GM12872 (cell line): ENCODE data around the gene RFTN2.

Experiments
- TF ChIP-seq, protein P1 (sequence below): IDR thresholded peaks from 3 replicates; pipeline ENCODE4 v1.5.1; 2011; ENCODE audit warnings: low read depth, mild to moderate bottlenecking, low read length, moderate library complexity; ENCODE audit not compliant: insufficient read depth

RFTN2 gene

DNA sequence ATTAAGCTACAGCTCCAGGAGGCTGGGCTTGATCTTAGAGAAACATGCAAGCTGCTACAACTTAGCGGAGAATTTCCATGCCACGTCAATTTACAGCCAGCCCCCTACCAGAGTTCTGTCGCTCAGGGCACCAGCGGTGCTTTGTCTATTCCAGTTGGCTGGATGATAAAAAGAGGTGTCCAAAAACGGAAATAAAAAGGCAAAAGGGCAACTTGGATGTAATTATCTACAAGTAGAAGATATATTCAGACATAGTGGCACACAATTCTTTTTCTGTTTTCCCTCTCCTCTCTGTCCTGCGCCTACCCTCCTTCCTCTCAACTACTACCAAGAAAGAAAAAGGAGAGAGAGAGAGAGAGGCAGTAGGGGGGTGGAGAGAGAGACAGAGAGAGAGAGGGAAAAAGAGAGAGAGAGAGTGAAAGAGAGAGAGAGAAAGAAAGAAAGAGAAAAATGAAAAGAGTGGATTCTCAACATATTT lies 363 bp upstream of the RFTN2 start:
- TF ChIP-seq, protein P1, sequence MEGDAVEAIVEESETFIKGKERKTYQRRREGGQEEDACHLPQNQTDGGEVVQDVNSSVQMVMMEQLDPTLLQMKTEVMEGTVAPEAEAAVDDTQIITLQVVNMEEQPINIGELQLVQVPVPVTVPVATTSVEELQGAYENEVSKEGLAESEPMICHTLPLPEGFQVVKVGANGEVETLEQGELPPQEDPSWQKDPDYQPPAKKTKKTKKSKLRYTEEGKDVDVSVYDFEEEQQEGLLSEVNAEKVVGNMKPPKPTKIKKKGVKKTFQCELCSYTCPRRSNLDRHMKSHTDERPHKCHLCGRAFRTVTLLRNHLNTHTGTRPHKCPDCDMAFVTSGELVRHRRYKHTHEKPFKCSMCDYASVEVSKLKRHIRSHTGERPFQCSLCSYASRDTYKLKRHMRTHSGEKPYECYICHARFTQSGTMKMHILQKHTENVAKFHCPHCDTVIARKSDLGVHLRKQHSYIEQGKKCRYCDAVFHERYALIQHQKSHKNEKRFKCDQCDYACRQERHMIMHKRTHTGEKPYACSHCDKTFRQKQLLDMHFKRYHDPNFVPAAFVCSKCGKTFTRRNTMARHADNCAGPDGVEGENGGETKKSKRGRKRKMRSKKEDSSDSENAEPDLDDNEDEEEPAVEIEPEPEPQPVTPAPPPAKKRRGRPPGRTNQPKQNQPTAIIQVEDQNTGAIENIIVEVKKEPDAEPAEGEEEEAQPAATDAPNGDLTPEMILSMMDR: no peak

DNA sequence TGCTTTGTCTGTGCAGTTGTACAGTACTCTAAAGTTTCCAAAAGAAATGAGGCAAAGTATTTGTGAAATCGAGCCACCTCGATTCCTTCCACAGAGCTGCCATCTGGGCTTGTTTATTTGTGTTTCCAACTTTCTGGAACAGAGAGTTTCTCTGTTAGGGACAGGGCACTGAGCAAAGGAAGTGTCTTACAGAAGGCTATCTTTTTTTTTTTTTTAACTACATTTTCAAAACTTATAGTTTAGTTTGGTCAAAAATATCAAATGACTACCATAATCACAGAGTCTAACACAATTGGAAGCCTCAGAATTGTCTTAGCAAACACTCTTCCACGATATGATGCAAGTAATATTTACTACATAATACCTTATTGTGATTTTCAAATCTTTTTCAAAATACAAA lies 796 bp downstream of the RFTN2 start:
- TF ChIP-seq, protein P1: no peak

DNA sequence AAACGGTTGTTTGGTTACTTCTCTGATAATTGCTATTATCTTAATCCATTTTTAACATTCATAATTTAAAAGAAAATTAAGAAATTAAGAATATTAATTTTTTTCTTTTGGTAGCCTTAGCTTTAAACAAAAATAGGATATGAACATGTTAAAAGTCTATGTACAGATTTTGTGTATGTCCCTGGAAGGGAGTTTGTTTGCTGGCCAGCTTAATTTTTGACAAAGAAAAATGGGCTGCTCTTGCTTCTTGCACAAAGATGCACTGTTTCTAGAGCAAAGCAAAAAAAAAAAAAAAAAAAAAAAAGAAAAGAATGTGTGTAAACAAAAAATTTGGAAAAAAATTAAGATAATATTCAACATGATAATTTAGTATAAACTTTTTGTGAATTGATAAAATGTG lies 1.3 kb downstream of the RFTN2 start:
- TF ChIP-seq, protein P1: no peak

DNA sequence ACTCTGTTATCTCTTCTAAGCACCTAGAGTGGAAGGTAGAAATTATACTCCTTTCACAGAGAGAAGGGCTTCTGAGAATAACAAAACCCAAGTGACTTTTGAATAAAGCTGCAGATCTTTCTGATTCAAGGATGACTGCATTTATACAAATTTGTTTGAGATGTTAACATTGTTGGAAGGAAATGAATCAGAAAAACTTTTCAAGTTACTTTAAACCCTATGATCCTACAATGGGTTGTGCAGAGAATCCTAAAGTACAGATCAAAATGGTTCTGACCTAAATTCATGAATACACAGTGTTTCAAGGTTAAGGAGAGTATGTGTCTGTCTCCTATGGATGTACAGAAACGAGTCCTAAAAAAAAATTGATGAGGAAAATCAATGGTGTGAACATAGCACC lies 1.8 kb downstream of the RFTN2 start:
- TF ChIP-seq, protein P1: no peak

DNA sequence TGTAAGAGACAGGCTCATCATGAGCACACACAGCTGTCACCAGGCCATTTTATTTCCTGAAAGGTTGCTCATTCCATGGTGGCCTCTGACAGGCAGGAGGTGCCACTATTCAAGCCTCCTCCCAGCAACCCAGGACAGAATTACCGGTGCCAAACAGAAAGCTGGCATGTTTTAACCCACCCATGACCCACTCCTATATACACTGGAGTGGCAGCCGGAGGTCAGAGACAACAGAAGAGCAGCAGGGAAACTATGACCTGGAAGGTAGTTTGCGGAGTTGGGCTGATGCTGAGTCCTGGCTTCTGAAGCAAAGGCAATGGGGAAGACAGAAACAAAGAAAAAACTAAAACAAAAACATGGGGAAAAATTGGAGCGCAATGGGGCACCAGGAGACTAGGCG lies 2.3 kb downstream of the RFTN2 start:
- TF ChIP-seq, protein P1: no peak

DNA sequence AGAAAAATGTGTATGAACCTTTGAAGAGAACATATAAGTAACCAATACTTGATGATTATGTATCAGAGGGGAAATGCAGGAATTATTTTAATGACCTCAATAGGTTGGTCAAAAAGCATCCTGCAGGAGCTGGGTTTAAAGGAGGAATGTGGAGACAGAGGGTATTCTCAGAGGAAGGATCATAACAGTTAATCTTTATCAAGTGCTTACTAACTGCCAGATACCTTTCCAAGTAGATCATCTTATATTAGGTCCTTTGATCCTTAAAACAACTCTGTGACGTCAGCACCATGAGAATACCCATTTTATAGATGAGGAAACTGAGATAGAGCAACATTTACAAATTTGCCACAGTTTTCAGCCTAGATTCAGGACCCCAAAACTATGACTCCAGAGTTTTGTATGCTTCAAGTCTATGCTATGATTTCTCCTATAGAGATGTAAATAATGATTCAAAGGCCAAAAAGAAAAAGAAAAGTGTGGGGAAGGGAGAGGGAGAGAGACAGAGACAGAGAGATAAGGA lies 3.0 kb downstream of the RFTN2 start:
- TF ChIP-seq, protein P1: no peak

DNA sequence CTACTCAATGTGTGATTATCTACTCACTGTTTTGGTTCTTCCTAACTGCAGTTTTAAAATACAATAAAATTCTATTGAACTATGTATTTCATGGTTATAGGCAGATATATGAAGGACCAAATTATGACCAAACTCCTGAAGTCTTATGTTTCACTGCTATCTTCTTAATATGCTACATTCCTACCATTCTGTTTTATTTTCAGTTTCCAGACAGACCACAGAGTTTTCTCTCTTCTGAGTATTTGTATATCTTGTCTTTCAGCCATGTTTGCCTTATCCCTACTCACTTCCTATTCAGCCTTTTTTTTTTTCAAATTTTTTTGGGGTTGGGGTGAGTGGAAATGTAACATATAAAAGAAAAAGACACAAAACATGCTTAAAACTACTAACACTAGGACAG lies 6.3 kb downstream of the RFTN2 start:
- TF ChIP-seq, protein P1: no peak
